Muscle of leg (tissue), 11 donors: ENCODE data around the gene AMIGO1. TPM values are rescaled to one million over a fixed set of nuclear protein-coding genes. Genes with fewer than 3 reads are reported as not detected.

ENCODE experiments used
- DNase-seq: peaks from one replicate; pipeline ENCODE4 v3.0.0; 2013
- H3K27ac ChIP-seq: one replicate; pipeline ENCODE4 v1.5.1; 2013; ENCODE audit warnings: mild to moderate bottlenecking, low read length, control low read depth
- H3K27me3 ChIP-seq: one replicate; pipeline ENCODE4 v1.6.1; 2013; ENCODE audit warnings: low read length; ENCODE audit not compliant: control insufficient read depth, insufficient read depth
- H3K36me3 ChIP-seq: one replicate; pipeline ENCODE4 v1.6.1; 2013; ENCODE audit warnings: low read length; ENCODE audit not compliant: control insufficient read depth, insufficient read depth
- H3K4me1 ChIP-seq: one replicate; pipeline ENCODE4 v1.6.1; 2013; ENCODE audit warnings: low read length; ENCODE audit not compliant: control insufficient read depth, insufficient read depth
- H3K4me3 ChIP-seq: one replicate; pipeline ENCODE4 v1.5.1; 2013; ENCODE audit warnings: low read length, control low read depth
- H3K9me3 ChIP-seq: replicated peaks from 2 replicates; pipeline ENCODE4 v1.6.1; 2013; ENCODE audit warnings: low read depth, low read length; ENCODE audit not compliant: control insufficient read depth
- WGBS: methylation state at CpG from one replicate; pipeline ENCODE4 v1.1.5; 2013; ENCODE audit warnings: missing lambda C conversion rate; ENCODE audit not compliant: insufficient coverage; 5-methylcytosine and 5-hydroxymethylcytosine counted together
- polyA plus RNA-seq, 8 donors: library from polyadenylated mRNA; unstranded; fragments of 120-200 nt; gene quantifications; one replicate each; pipeline versions ENCODE4 v1.2.1 to v1.2.3, GENCODE V29; 2013; ENCODE audit warnings: inconsistent platforms in 1 of 8, low replicate concordance in 1 of 8; ENCODE audit not compliant: insufficient read length in 8 of 8, insufficient read depth in 1 of 8
- total RNA-seq: library from RNA; stranded (reverse); fragments of 120-200 nt; gene quantifications from one replicate; pipeline ENCODE4 v1.2.4, GENCODE V29; 2013

Gene AMIGO1
- total and polyA plus RNA-seq, 9 donors, result 8.5 to 13.8 (median 12.0) TPM

GRCh38 chr1:109502364-109502851 is 7.1 kb downstream of the AMIGO1 start:
- peaks cover 31% of the 10 kb centered on the region for H3K4me1 ChIP-seq
- H3K27ac ChIP-seq, result no peak overlapping the region
- no peaks in the 10 kb centered on the region for H3K27me3 ChIP-seq
- H3K9me3 ChIP-seq, result no peaks in the 10 kb centered on the region
- DNase-seq, result no peak
- 80% methylated on average over 1 of the region's 3 CpGs for WGBS
- H3K4me3 ChIP-seq, result no peak overlapping the region
- peaks cover 36% of the 10 kb centered on the region for H3K36me3 ChIP-seq

DNA sequence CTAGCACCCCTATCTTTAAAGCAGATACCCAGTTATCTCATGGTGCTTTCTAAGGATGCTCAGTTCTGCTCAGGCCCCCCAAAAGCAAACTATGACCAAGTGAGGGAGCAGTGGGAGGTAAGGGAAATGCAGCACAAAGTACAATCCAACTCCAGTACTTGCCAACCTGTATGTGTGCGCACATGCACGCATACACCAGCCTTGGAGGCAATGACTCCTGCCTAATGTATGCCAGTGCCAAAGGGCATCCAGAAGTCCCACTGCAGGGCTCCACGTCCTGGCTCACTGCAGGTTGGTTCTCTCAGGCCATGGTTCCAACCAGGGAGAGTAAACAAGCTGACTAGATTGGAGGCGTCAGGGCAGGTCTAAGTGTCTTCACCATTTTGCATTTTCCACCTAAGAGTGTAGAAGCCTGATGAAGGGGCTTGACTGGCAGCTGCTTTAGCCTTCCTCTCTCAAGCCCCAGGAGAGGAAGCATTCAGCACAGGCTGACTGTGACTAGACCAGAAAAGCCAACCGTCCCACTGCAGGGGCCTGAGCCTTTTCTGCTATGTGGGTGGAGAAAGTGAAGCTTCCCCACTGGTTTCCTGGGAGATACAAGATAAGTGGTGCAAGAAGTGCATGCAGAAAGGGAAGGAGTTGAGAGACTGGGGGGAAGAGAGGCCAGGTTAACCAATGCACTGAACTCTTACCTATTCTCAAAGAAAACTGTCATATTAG is 7.7 kb downstream of the AMIGO1 start:
- no peak for DNase-seq
- Histone ChIP-seq H3K4me1 (peaks cover 35% of the 10 kb centered on the region), H3K4me3 (no peak overlapping the region), H3K27ac (no peak overlapping the region), H3K36me3 (peaks cover 36% of the 10 kb centered on the region), H3K9me3 (no peaks in the 10 kb centered on the region), H3K27me3 (no peaks in the 10 kb centered on the region)
- WGBS, result 82% methylated on average over 4 of the region's 5 CpGs

DNA sequence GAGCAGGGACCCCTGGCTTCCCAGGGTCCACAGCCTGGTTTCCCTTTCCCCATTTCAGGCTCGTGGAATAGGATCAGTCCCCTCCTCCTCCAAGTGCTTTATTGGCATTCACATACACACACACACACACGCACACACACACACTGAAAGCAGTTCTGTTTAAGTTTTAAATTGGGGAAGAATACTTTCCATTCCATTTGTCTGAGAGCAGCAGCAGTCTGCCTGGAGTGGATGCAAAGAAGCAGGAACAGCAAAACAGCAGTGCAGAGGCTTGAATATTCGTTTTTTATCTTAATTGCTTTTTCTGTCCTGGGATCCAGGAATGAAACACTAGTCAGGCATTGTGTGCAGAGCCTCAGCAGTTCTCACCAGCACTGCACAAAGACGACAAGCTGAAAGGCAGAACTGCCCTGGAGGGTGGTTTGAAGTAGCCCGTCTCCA is 8.6 kb downstream of the AMIGO1 start:
- peaks cover 36% of the 10 kb centered on the region for H3K4me1 ChIP-seq
- no peaks in the 10 kb centered on the region for H3K27me3 ChIP-seq
- H3K27ac ChIP-seq, result no peak overlapping the region
- DNase-seq, result peak; percentile 44
- no peaks in the 10 kb centered on the region for H3K9me3 ChIP-seq
- 63% methylated on average over 2 of the region's 5 CpGs for WGBS
- H3K36me3 ChIP-seq, result peaks cover 42% of the 10 kb centered on the region
- no peak overlapping the region for H3K4me3 ChIP-seq

DNA sequence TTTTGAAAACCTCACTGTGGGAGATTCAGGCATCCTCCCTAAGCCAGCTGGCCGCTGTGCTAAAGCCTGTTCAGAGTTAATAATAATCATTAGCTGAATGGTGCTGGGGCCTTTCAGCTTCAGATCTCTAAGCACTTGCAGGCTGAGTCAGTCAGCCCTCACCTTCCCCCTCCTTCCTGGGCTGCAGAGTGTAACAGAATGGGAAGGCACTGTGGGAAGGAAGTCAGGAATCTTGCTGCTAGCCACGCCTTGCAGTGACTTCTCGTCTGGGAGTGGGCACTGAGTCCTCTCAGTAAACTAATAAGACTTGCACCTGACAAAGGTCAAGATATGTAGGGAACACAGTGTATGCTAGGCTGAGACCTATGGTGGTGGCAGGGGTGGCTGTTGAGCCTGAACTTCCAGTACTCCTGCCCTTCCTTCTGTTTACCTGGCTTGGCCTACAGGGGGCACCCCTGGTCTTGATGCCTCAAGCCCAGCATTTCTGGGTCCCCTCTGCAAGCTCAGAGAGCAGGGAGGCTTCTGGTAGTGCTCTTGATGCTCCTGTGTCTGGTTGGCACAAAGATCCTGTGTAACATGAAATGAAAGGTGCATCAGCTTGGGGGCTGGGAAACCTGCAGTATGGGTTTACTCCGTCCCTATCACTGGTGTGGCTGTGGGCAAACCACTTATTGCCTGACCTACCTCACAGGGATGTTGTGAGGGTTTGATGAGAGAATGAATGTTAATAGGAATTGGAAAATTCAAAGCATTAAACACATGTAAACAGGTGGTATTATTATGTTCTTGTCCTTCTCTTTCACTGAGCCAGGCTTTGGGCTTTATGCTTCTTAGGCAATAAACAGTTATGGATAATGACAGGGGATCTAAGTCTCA is 9.6 kb downstream of the AMIGO1 start:
- Histone ChIP-seq H3K4me1 (peaks cover 40% of the 10 kb centered on the region), H3K9me3 (no peaks in the 10 kb centered on the region), H3K4me3 (no peak overlapping the region), H3K36me3 (peaks cover 48% of the 10 kb centered on the region), H3K27me3 (no peaks in the 10 kb centered on the region), H3K27ac (no peak overlapping the region)
- no CpG with 5 or more reads among the region's 4 CpGs for WGBS
- no peak for DNase-seq

DNA sequence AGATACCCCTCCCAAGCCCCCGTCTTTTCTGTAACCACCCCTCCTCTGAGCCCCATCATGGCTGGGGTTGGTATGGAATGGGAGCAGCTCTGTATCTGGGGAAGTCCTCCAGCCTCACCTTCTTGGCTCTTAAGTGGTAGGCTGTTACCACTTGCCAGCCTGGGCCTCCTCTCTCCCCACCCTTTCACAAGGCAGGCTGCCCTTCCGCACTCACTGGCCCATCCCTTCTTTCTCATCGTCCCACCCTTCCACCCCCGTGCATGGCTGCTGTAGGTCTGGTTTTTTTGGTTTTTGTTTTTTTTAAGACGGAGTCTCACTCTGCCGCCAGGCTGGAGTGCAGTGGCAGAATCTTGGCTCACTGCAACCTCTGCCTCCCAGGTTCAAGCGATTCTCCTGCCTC is 10.4 kb downstream of the AMIGO1 start:
- DNase-seq, result no peak
- Histone ChIP-seq H3K4me1 (peaks cover 46% of the 10 kb centered on the region), H3K27ac (no peak overlapping the region), H3K9me3 (no peaks in the 10 kb centered on the region), H3K36me3 (peaks cover 48% of the 10 kb centered on the region), H3K4me3 (no peak overlapping the region), H3K27me3 (no peaks in the 10 kb centered on the region)
- WGBS, result no CpG with 5 or more reads among the region's 7 CpGs

DNA sequence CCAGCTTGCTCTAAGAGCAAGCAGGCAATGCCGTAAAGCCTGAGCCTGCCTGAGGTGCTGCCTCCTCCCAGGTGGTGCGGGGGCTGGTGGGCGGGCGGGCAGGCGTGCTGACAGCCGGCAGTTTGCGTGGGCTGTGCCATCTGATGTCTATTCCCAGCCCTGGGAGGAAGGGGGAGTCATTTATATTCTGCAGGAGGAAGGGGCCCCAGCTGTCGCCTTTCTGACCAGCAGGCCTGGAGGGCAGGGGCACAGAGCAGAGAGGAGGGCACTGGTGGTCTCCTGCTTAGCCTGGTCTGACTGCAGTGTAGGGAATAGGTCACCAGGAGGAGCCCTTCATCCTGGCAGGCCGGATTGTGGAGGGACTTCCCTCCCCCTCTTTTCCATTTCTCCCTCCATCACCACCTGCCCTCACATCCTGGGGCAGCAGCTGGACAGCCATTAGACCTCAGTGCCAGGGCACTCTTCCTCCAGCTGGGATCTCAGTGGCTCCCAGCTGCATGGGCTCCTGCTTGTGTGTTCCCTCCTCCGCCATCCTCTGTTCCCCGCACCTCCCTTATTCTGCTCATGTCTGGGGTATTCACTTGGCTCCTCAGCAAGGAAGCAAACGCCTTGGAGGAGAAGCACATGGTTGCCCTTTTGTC is 11.2 kb downstream of the AMIGO1 start:
- H3K4me1 ChIP-seq, result peaks cover 51% of the 10 kb centered on the region
- H3K9me3 ChIP-seq, result no peaks in the 10 kb centered on the region
- H3K27ac ChIP-seq, result peak overlapping the region; percentile 63
- DNase-seq, result peak; percentile 84
- H3K27me3 ChIP-seq, result no peaks in the 10 kb centered on the region
- no peak overlapping the region for H3K4me3 ChIP-seq
- 55% methylated on average over 9 of the region's 12 CpGs for WGBS
- H3K36me3 ChIP-seq, result peaks cover 48% of the 10 kb centered on the region

GRCh38 chr1:109497449-109498160 is 11.9 kb downstream of the AMIGO1 start:
- peaks cover 51% of the 10 kb centered on the region for H3K36me3 ChIP-seq
- H3K27me3 ChIP-seq, result no peaks in the 10 kb centered on the region
- H3K9me3 ChIP-seq, result no peaks in the 10 kb centered on the region
- peaks cover 56% of the 10 kb centered on the region for H3K4me1 ChIP-seq
- no peak for DNase-seq
- WGBS, result 63% methylated on average over 4 of the region's 9 CpGs
- no peak overlapping the region for H3K4me3 ChIP-seq
- peak overlapping the region; percentile 60 for H3K27ac ChIP-seq

DNA sequence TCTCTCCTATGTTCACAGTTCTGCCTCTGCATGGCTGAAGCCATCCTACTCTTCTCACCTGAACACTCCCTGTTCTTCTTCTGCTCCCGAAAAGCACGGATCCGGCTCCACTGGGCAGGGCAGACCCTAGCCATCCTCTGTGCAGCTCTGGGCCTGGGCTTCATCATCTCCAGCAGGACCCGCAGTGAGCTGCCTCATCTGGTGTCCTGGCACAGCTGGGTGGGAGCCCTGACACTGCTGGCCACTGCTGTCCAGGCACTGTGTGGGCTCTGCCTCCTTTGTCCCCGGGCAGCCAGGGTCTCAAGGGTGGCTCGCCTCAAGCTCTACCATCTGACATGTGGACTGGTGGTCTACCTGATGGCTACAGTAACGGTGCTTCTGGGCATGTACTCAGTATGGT is 13.8 kb downstream of the AMIGO1 start:
- no peaks in the 10 kb centered on the region for H3K27me3 ChIP-seq
- H3K27ac ChIP-seq, result no peak overlapping the region
- 91% methylated on average over 7 of the region's 7 CpGs for WGBS
- H3K4me1 ChIP-seq, result peaks cover 52% of the 10 kb centered on the region
- H3K36me3 ChIP-seq, result peaks cover 56% of the 10 kb centered on the region
- no peak overlapping the region for H3K4me3 ChIP-seq
- H3K9me3 ChIP-seq, result no peaks in the 10 kb centered on the region
- DNase-seq, result no peak

- DNase-seq, result peak; percentile 93
- Histone ChIP-seq H3K4me1 (peaks cover 42% of the 10 kb centered on the region), H3K36me3 (peaks cover 60% of the 10 kb centered on the region), H3K27ac (peak within 1 kb of the TSS; percentile 78), H3K27me3 (no peaks in the 10 kb centered on the region), H3K9me3 (no peaks in the 10 kb centered on the region), H3K4me3 (peak within 1 kb of the TSS; percentile 95)
- under 1% methylated on average over 40 of the region's 44 CpGs for WGBS
These were observed 15.6 kb downstream of the AMIGO1 start, which contains the start of gene CYB561D1 for GRCh38 chr1:109493805-109494539. TSS of gene CYB561D1 (plus strand) at chr1:109494094. CDS start at chr1:109494140, 46 bp downstream.
